Neuronal stem cell (in vitro differentiated cells): ENCODE results near the gene ATXN7.

Experiments
- DNase-seq: peaks from one replicate; pipeline ENCODE4 v3.0.0-alpha.2; 2013; ENCODE audit warnings: low spot score
- H2AFZ ChIP-seq: one replicate; pipeline ENCODE4 v1.6.1; 2013; ENCODE audit warnings: mild to moderate bottlenecking, low read length, inconsistent platforms
- H2AK5ac ChIP-seq: 2 replicates; pipeline ENCODE4 v1.6.1; 2013; ENCODE audit warnings: low read depth, mild to moderate bottlenecking, inconsistent platforms, low read length, moderate library complexity, mixed read lengths
- H2BK120ac ChIP-seq: 2 replicates; pipeline ENCODE4 v1.6.1; 2013; ENCODE audit warnings: low read depth, mild to moderate bottlenecking, inconsistent platforms, low read length, moderate library complexity, mixed read lengths
- H2BK12ac ChIP-seq: one replicate; pipeline ENCODE4 v1.6.1; 2013; ENCODE audit warnings: low read length, inconsistent platforms
- H2BK15ac ChIP-seq: 2 replicates; pipeline ENCODE4 v1.6.1; 2013; ENCODE audit warnings: mild to moderate bottlenecking, low read length, inconsistent platforms, mixed read lengths
- H2BK5ac ChIP-seq: one replicate; pipeline ENCODE4 v1.6.1; 2013; ENCODE audit warnings: inconsistent platforms, mild to moderate bottlenecking, low read length, moderate library complexity
- H3K14ac ChIP-seq: one replicate; pipeline ENCODE4 v1.6.1; 2013; ENCODE audit warnings: low read length, inconsistent platforms
- H3K18ac ChIP-seq: 2 replicates; pipeline ENCODE4 v1.6.1; 2013; ENCODE audit warnings: low read length, inconsistent platforms
- H3K23ac ChIP-seq: 2 replicates; pipeline ENCODE4 v1.6.1; 2013; ENCODE audit warnings: low read depth, mild to moderate bottlenecking, mixed read lengths, low read length, inconsistent platforms; ENCODE audit not compliant: poor library complexity
- H3K27ac ChIP-seq: replicated peaks from 3 replicates; pipeline ENCODE4 v1.5.1; 2013; ENCODE audit warnings: low read length, inconsistent platforms
- H3K27me3 ChIP-seq, 3 experiments: 2 replicates each; pipeline ENCODE4 v1.6.1; 2013; ENCODE audit warnings: low read length in 3 of 3, mild to moderate bottlenecking in 2 of 3, inconsistent platforms in 1 of 3, low read depth in 1 of 3, mixed read lengths in 1 of 3, moderate library complexity in 1 of 3; ENCODE audit not compliant: control insufficient read depth in 3 of 3, insufficient read depth in 3 of 3
- H3K36me3 ChIP-seq, 2 donors: replicated peaks in 1 of 2; 2 replicates each; pipeline ENCODE4 v1.6.1; 2013; ENCODE audit warnings: low read length in 2 of 2; ENCODE audit not compliant: control insufficient read depth in 2 of 2, insufficient read depth in 2 of 2
- H3K4ac ChIP-seq: 2 replicates; pipeline ENCODE4 v1.6.1; 2013; ENCODE audit warnings: inconsistent platforms, mild to moderate bottlenecking, low read length, moderate library complexity
- H3K4me1 ChIP-seq, 2 donors: 1 replicate in 1 of 2; 2 replicates in 1 of 2; pipeline ENCODE4 v1.6.1; 2013; ENCODE audit warnings: low read length in 2 of 2, low read depth in 1 of 2; ENCODE audit not compliant: control insufficient read depth in 2 of 2, insufficient read depth in 1 of 2
- H3K4me2 ChIP-seq: one replicate; pipeline ENCODE4 v1.6.1; 2013; ENCODE audit warnings: mild to moderate bottlenecking, low read length, inconsistent platforms; ENCODE audit not compliant: insufficient read depth, poor library complexity, severe bottlenecking
- H3K4me3 ChIP-seq, 2 donors: 2 replicates each; pipeline ENCODE4 v1.5.1; 2013; ENCODE audit warnings: low read length in 2 of 2, mild to moderate bottlenecking in 2 of 2, inconsistent platforms in 1 of 2, moderate library complexity in 1 of 2
- H3K79me1 ChIP-seq: one replicate; pipeline ENCODE4 v1.6.1; 2013; ENCODE audit warnings: low read depth, mild to moderate bottlenecking, inconsistent platforms, low read length, moderate library complexity
- H3K9ac ChIP-seq: one replicate; pipeline ENCODE4 v1.6.1; 2013; ENCODE audit warnings: mild to moderate bottlenecking, low read depth, low read length, inconsistent platforms; ENCODE audit not compliant: poor library complexity
- H3K9me3 ChIP-seq, 2 donors: replicated peaks in 1 of 2; 2 replicates each; pipeline versions ENCODE3 to v1.6.1; 2013; ENCODE audit warnings: low read length in 2 of 2, mild to moderate bottlenecking in 2 of 2, inconsistent platforms in 1 of 2, low read depth in 1 of 2, mixed read lengths in 1 of 2, moderate library complexity in 1 of 2; ENCODE audit not compliant: control insufficient read depth in 2 of 2, insufficient read depth in 1 of 2
- H4K8ac ChIP-seq: one replicate; pipeline ENCODE4 v1.6.1; 2013; ENCODE audit warnings: low read depth, mild to moderate bottlenecking, inconsistent platforms, low read length, moderate library complexity
- H4K91ac ChIP-seq: one replicate; pipeline ENCODE4 v1.6.1; 2013; ENCODE audit warnings: low read length, low read depth, mild to moderate bottlenecking, inconsistent platforms; ENCODE audit not compliant: poor library complexity
- WGBS, 2 donors: extraction: QIAGEN DNeasy Blood & Tissue Kit; methylation state at CpG; one replicate each; pipeline ENCODE4 v1.1.7; 2013; ENCODE audit warnings: missing lambda C conversion rate in 2 of 2, mixed read lengths in 1 of 2; ENCODE audit not compliant: insufficient read length in 2 of 2, insufficient replicate concordance in 1 of 2; ENCODE audit errors: extremely low coverage in 2 of 2; 5-methylcytosine and 5-hydroxymethylcytosine counted together

The ATXN7 gene

GRCh38 chr3:63875510-63875909, 11.8 kb downstream of the ATXN7 start:
- Histone ChIP-seq H3K4me3 (no peak overlapping the region), H4K91ac (no peak overlapping the region), H3K27ac (no peak overlapping the region), H3K9ac (no peak overlapping the region), H3K18ac (no peak overlapping the region), H3K4me2 (no peak overlapping the region), H4K8ac (no peak overlapping the region), H2BK15ac (no peak overlapping the region), H2BK12ac (no peak overlapping the region), H2AFZ (no peak overlapping the region), H3K9me3 (no peaks in the 10 kb centered on the region), H2BK120ac (no peak overlapping the region), H2AK5ac (no peak overlapping the region), H3K27me3 (no peaks in the 10 kb centered on the region), H3K36me3 (no peaks in the 10 kb centered on the region), H3K4ac (no peak overlapping the region), H3K14ac (no peak overlapping the region), H3K23ac (no peak overlapping the region), H3K4me1 (peaks cover 4 to 12% of the 10 kb centered on the region in 2 donors), H2BK5ac (no peak overlapping the region), H3K79me1 (no peaks in the 10 kb centered on the region)
- no peak for DNase-seq
- WGBS, 2 donors = no CpG with 5 or more reads among the region's 2 CpGs

- no peak overlapping the region for H3K4me3 ChIP-seq
- H2AFZ ChIP-seq = no peak overlapping the region
- H2AK5ac ChIP-seq = no peak overlapping the region
- no peak overlapping the region for H3K14ac ChIP-seq
- H4K91ac ChIP-seq = no peak overlapping the region
- H2BK120ac ChIP-seq = no peak overlapping the region
- H3K9me3 ChIP-seq = no peaks in the 10 kb centered on the region
- no peak overlapping the region for H2BK5ac ChIP-seq
- no peaks in the 10 kb centered on the region for H3K79me1 ChIP-seq
- peaks cover 4 to 12% of the 10 kb centered on the region in 2 donors for H3K4me1 ChIP-seq
- no peak overlapping the region for H3K23ac ChIP-seq
- H3K27ac ChIP-seq = no peak overlapping the region
- no peak overlapping the region for H2BK15ac ChIP-seq
- WGBS, 2 donors = no CpG with 5 or more reads among the region's 3 CpGs
- H2BK12ac ChIP-seq = no peak overlapping the region
- no peak overlapping the region for H3K4ac ChIP-seq
- H3K4me2 ChIP-seq = no peak overlapping the region
- H3K36me3 ChIP-seq = no peaks in the 10 kb centered on the region
- no peak overlapping the region for H3K9ac ChIP-seq
- H4K8ac ChIP-seq = no peak overlapping the region
- no peaks in the 10 kb centered on the region for H3K27me3 ChIP-seq
- DNase-seq = no peak
- no peak overlapping the region for H3K18ac ChIP-seq
Observed at GRCh38 chr3:63876260-63876659, 12.6 kb downstream of the ATXN7 start.

GRCh38 chr3:63877737-63878393, 14.2 kb downstream of the ATXN7 start:
- Histone ChIP-seq H2BK12ac (no peak overlapping the region), H3K36me3 (no peaks in the 10 kb centered on the region), H2BK5ac (no peak overlapping the region), H3K4me2 (no peak overlapping the region), H3K79me1 (no peaks in the 10 kb centered on the region), H2BK15ac (no peak overlapping the region), H3K27me3 (no peaks in the 10 kb centered on the region), H3K27ac (no peak overlapping the region), H3K23ac (no peak overlapping the region), H3K9me3 (no peaks in the 10 kb centered on the region), H3K9ac (no peak overlapping the region), H2AK5ac (no peak overlapping the region), H4K91ac (no peak overlapping the region), H2BK120ac (no peak overlapping the region), H2AFZ (no peak overlapping the region), H3K14ac (no peak overlapping the region), H4K8ac (no peak overlapping the region), H3K18ac (no peak overlapping the region), H3K4me3 (no peak overlapping the region), H3K4ac (no peak overlapping the region), H3K4me1 (peaks cover 4 to 12% of the 10 kb centered on the region in 2 donors)
- no CpG with 5 or more reads among the region's 3 CpGs for WGBS, 2 donors
- DNase-seq = no peak

- H2BK15ac ChIP-seq = no peak overlapping the region
- H3K4me2 ChIP-seq = no peak overlapping the region
- H2BK120ac ChIP-seq = no peak overlapping the region
- H3K4ac ChIP-seq = no peak overlapping the region
- no peak overlapping the region for H4K91ac ChIP-seq
- no CpG with 5 or more reads among the region's 2 CpGs for whole genome bisulfite sequencing, 2 donors
- H2BK12ac ChIP-seq = no peak overlapping the region
- H3K4me1 ChIP-seq = peaks cover 4 to 12% of the 10 kb centered on the region in 2 donors
- no peak overlapping the region for H3K18ac ChIP-seq
- H3K79me1 ChIP-seq = no peaks in the 10 kb centered on the region
- no peak overlapping the region for H3K23ac ChIP-seq
- H3K27ac ChIP-seq = no peak overlapping the region
- H3K9me3 ChIP-seq = no peaks in the 10 kb centered on the region
- DNase-seq = no peak
- no peaks in the 10 kb centered on the region for H3K36me3 ChIP-seq
- no peak overlapping the region for H2AK5ac ChIP-seq
- H3K27me3 ChIP-seq = no peaks in the 10 kb centered on the region
- no peak overlapping the region for H3K14ac ChIP-seq
- H3K4me3 ChIP-seq = no peak overlapping the region
- H4K8ac ChIP-seq = no peak overlapping the region
- no peak overlapping the region for H2BK5ac ChIP-seq
- no peak overlapping the region for H2AFZ ChIP-seq
- no peak overlapping the region for H3K9ac ChIP-seq
Observed at GRCh38 chr3:63878394-63879060, 14.9 kb downstream of the ATXN7 start.
